IMR-90 (cell line): ENCODE measurements around the gene GNAO1. TPM values are rescaled to one million over a fixed set of nuclear protein-coding genes. Genes with fewer than 3 reads are reported as not detected.

Experiments
- ATAC-seq: fragments of 200-7000 bp; cut with Tn5 transposase; 2 replicates; pipeline ENCODE4 v1.9.1; 2020; ENCODE audit warnings: low read depth, mild to moderate bottlenecking, moderate library complexity
- BruUV-seq: library from RNA; stranded (reverse); fragments of 400-500 nt; replicated peaks from 2 replicates; lab custom pipeline; 2021; lab: Mats Ljungman, UMichigan
- CTCF ChIA-PET: fragments of 300-600 bp; formaldehyde crosslinking; extraction: SDS; loops from one replicate; lab custom pipeline; 2021; ENCODE audit warnings: antibody characterized with exemption; lab: Yijun Ruan, JAX
- POLR2A ChIA-PET: fragments of 300-600 bp; sonication (Branson Sonifier 250); formaldehyde crosslinking; loops from one replicate; lab custom pipeline; 2022; ENCODE audit warnings: antibody characterized with exemption; ENCODE audit not compliant: unreplicated experiment; lab: Charles Lee
- DNase-seq: peaks from one replicate; pipeline ENCODE4 v3.0.0; 2013
- H2AFZ ChIP-seq: replicated peaks from 2 replicates; pipeline ENCODE3; 2013; ENCODE audit warnings: low read length, mild to moderate bottlenecking; ENCODE audit not compliant: poor library complexity
- H2AK5ac ChIP-seq: 2 replicates; pipeline ENCODE4 v1.6.1; 2013; ENCODE audit warnings: low read depth, low read length, inconsistent platforms
- H2AK9ac ChIP-seq: replicated peaks from 2 replicates; pipeline ENCODE3; 2013; ENCODE audit warnings: mild to moderate bottlenecking, low read depth, low read length, moderate library complexity; ENCODE audit not compliant: poor library complexity
- H2BK120ac ChIP-seq: 2 replicates; pipeline ENCODE4 v1.6.1; 2013; ENCODE audit warnings: low read depth, low read length, inconsistent platforms
- H2BK15ac ChIP-seq: 3 replicates; pipeline ENCODE4 v1.6.1; 2013; ENCODE audit warnings: low read depth, low read length, inconsistent platforms
- H2BK20ac ChIP-seq: 2 replicates; pipeline ENCODE4 v1.6.1; 2013; ENCODE audit warnings: low read depth, mild to moderate bottlenecking, inconsistent platforms, low read length, moderate library complexity
- H2BK5ac ChIP-seq: 2 replicates; pipeline ENCODE4 v1.6.1; 2013; ENCODE audit warnings: mild to moderate bottlenecking, low read depth, low read length, inconsistent platforms; ENCODE audit not compliant: poor library complexity, severe bottlenecking
- H3K14ac ChIP-seq: replicated peaks from 2 replicates; pipeline ENCODE4 v1.6.1; 2013; ENCODE audit warnings: low read depth, low read length, inconsistent platforms
- H3K18ac ChIP-seq: 2 replicates; pipeline ENCODE4 v1.6.1; 2013; ENCODE audit warnings: low read depth, low read length, control low read depth
- H3K23ac ChIP-seq: 2 replicates; pipeline ENCODE4 v1.6.1; 2013; ENCODE audit warnings: low read depth, low read length, inconsistent platforms
- H3K27ac ChIP-seq: 2 replicates; pipeline ENCODE4 v1.5.1; 2013; ENCODE audit warnings: mild to moderate bottlenecking, control low read depth, low read length; ENCODE audit not compliant: insufficient read depth
- H3K27me3 ChIP-seq: 2 replicates; pipeline ENCODE4 v1.6.1; 2013; ENCODE audit warnings: low read length; ENCODE audit not compliant: control insufficient read depth, insufficient read depth
- H3K36me3 ChIP-seq: 2 replicates; pipeline ENCODE4 v1.6.1; 2013; ENCODE audit warnings: low read length, mixed read lengths; ENCODE audit not compliant: control insufficient read depth, insufficient read depth
- H3K4ac ChIP-seq: 2 replicates; pipeline ENCODE4 v1.6.1; 2013; ENCODE audit warnings: low read depth, low read length, inconsistent platforms
- H3K4me1 ChIP-seq: 2 replicates; pipeline ENCODE4 v1.6.1; 2013; ENCODE audit warnings: low read length, mixed read lengths; ENCODE audit not compliant: control insufficient read depth, insufficient read depth
- H3K4me2 ChIP-seq: 2 replicates; pipeline ENCODE4 v1.6.1; 2013; ENCODE audit warnings: low read depth, mild to moderate bottlenecking, control low read depth, low read length, moderate library complexity
- H3K4me3 ChIP-seq: 2 replicates; pipeline ENCODE4 v1.5.1; 2013; ENCODE audit warnings: low read depth, mild to moderate bottlenecking, control low read depth, low read length, moderate library complexity; ENCODE audit not compliant: insufficient read depth
- H3K56ac ChIP-seq: 2 replicates; pipeline ENCODE4 v1.6.1; 2013; ENCODE audit warnings: low read length, inconsistent platforms; ENCODE audit not compliant: insufficient read depth; ENCODE audit errors: extremely low read depth
- H3K79me1 ChIP-seq, 2 experiments: 2 replicates each; pipeline ENCODE4 v1.6.1; 2013; ENCODE audit warnings: low read length in 2 of 2, inconsistent platforms in 1 of 2, low read depth in 1 of 2
- H3K9ac ChIP-seq: 2 replicates; pipeline ENCODE4 v1.6.1; 2013; ENCODE audit warnings: low read depth, low read length, control low read depth
- H3K9me1 ChIP-seq: 2 replicates; pipeline ENCODE4 v1.6.1; 2013; ENCODE audit warnings: low read length, inconsistent platforms; ENCODE audit not compliant: insufficient read depth
- H3K9me3 ChIP-seq: 2 replicates; pipeline ENCODE4 v1.6.1; 2013; ENCODE audit warnings: low read length; ENCODE audit not compliant: control insufficient read depth, insufficient read depth
- H4K20me1 ChIP-seq: 2 replicates; pipeline ENCODE4 v1.6.1; 2013; ENCODE audit warnings: low read length, inconsistent platforms; ENCODE audit not compliant: insufficient read depth
- H4K5ac ChIP-seq: 2 replicates; pipeline ENCODE4 v1.6.1; 2013; ENCODE audit warnings: mild to moderate bottlenecking, low read depth, low read length, control low read depth
- H4K8ac ChIP-seq, 2 experiments: 2 replicates each; pipeline ENCODE4 v1.6.1; 2013; ENCODE audit warnings: low read depth in 2 of 2, low read length in 2 of 2, control low read depth in 1 of 2, inconsistent platforms in 1 of 2
- H4K91ac ChIP-seq: 2 replicates; pipeline ENCODE4 v1.6.1; 2013; ENCODE audit warnings: low read depth, low read length, inconsistent platforms; ENCODE audit not compliant: insufficient read depth
- BHLHE40 ChIP-seq: fragments of 150-350 bp; IDR thresholded peaks from 2 replicates; pipeline ENCODE4 v1.6.1; 2016; ENCODE audit warnings: mild to moderate bottlenecking, low read depth, low read length
- CEBPB ChIP-seq: IDR thresholded peaks from 2 replicates; pipeline ENCODE4 v1.6.1; 2012; ENCODE audit warnings: low read depth, low read length, improper control_type of control experiment
- CHD1 ChIP-seq: IDR thresholded peaks from 2 replicates; pipeline ENCODE4 v1.6.1; 2012; ENCODE audit warnings: low read depth, low read length, improper control_type of control experiment
- CTCF ChIP-seq: conservative IDR thresholded peaks from 2 replicates; pipeline ENCODE4 v1.5.1; 2012; ENCODE audit warnings: mild to moderate bottlenecking, low read depth, low read length, improper control_type of control experiment
- ELK1 ChIP-seq: fragments of 150-350 bp; IDR thresholded peaks from 2 replicates; pipeline ENCODE4 v1.6.1; 2016; ENCODE audit warnings: low read depth, mild to moderate bottlenecking, low read length, moderate library complexity, borderline replicate concordance
- FOS ChIP-seq: fragments of 150-350 bp; IDR thresholded peaks from 2 replicates; pipeline ENCODE4 v1.6.1; 2016; ENCODE audit warnings: low read depth, low read length
- MAFK ChIP-seq: IDR thresholded peaks from 2 replicates; pipeline ENCODE4 v1.6.1; 2012; ENCODE audit warnings: low read depth, low read length, improper control_type of control experiment
- MAZ ChIP-seq: IDR thresholded peaks from 2 replicates; pipeline ENCODE4 v1.6.1; 2012; ENCODE audit warnings: low read depth, mild to moderate bottlenecking, low read length, improper control_type of control experiment, moderate library complexity, borderline replicate concordance
- MXI1 ChIP-seq: IDR thresholded peaks from 2 replicates; pipeline ENCODE4 v1.6.1; 2012; ENCODE audit warnings: low read depth, mild to moderate bottlenecking, low read length, moderate library complexity, borderline replicate concordance
- NFE2L2 ChIP-seq: fragments of 150-350 bp; IDR thresholded peaks from 2 replicates; pipeline ENCODE4 v1.6.1; 2016; ENCODE audit warnings: low read depth, mild to moderate bottlenecking, low read length
- POLR2A ChIP-seq: IDR thresholded peaks from 2 replicates; pipeline ENCODE4 v1.6.1; 2012; ENCODE audit warnings: mild to moderate bottlenecking, low read depth, low read length
- RAD21 ChIP-seq: IDR thresholded peaks from 2 replicates; pipeline ENCODE4 v1.6.1; 2012; ENCODE audit warnings: low read length, improper control_type of control experiment
- RCOR1 ChIP-seq: IDR thresholded peaks from 2 replicates; pipeline ENCODE4 v1.6.1; 2012; ENCODE audit warnings: mild to moderate bottlenecking, low read length, improper control_type of control experiment; ENCODE audit not compliant: insufficient replicate concordance
- RFX5 ChIP-seq: IDR thresholded peaks from 2 replicates; pipeline ENCODE4 v1.8.0; 2012; ENCODE audit warnings: low read depth, mild to moderate bottlenecking, low read length, moderate library complexity
- SMC3 ChIP-seq: fragments of 150-350 bp; IDR thresholded peaks from 2 replicates; pipeline ENCODE4 v1.6.1; 2016; ENCODE audit warnings: low read depth, mild to moderate bottlenecking, antibody characterized with exemption, low read length, moderate library complexity
- USF2 ChIP-seq: fragments of 150-350 bp; IDR thresholded peaks from 2 replicates; pipeline ENCODE4 v1.6.1; 2017; ENCODE audit warnings: mild to moderate bottlenecking, antibody characterized with exemption, low read length, low read depth
- dilution Hi-C: fragments of 300-500 bp; cut with HindIII; formaldehyde crosslinking; loops from one replicate; pipeline ENCODE4 v1.14.3; 2018; ENCODE audit warnings: low sequenced_read_pairs; ENCODE audit not compliant: unreplicated experiment
- in situ Hi-C: fragments of 300-500 bp; cut with MboI; formaldehyde crosslinking; loops from 3 replicates; pipeline ENCODE4 v1.14.3; 2019; ENCODE audit warnings: low sequenced_read_pairs, inconsistent platforms, mixed read lengths
- intact Hi-C: fragments of 100-400 bp; cut with micrococcal nuclease; formaldehyde crosslinking; loops from 2 replicates; pipeline ENCODE4 v1.10.0; 2022
- polyA plus RNA-seq, 3 experiments: library from polyadenylated mRNA; depleted of rRNA; stranded (reverse); fragments of >200 nt; gene quantifications; 2 replicates each; pipeline ENCODE4 v1.2.3, GENCODE V29; 2012; ENCODE audit warnings: low replicate concordance in 1 of 3
- total RNA-seq: library from RNA; depleted of rRNA; stranded (reverse); fragments of >200 nt; gene quantifications from 2 replicates; pipeline ENCODE4 v1.2.3, GENCODE V29; 2012

GNAO1 gene
- total and polyA plus RNA-seq, 2 of the 4 experiments (the other 2 are of a cell fraction), result under 0.01 to 0.07 TPM

- Histone ChIP-seq H2BK15ac (no peak overlapping the region), H3K79me1 (no peaks in the 10 kb centered on the region), H3K27me3 (no peaks in the 10 kb centered on the region), H4K5ac (no peak overlapping the region), H3K36me3 (no peaks in the 10 kb centered on the region), H2AK5ac (no peak overlapping the region), H3K4ac (no peak overlapping the region), H2BK5ac (no peak overlapping the region), H3K4me2 (no peak overlapping the region), H3K14ac (no peak overlapping the region), H4K8ac (no peak overlapping the region), H4K91ac (no peak overlapping the region), H3K4me1 (no peaks in the 10 kb centered on the region), H3K18ac (no peak overlapping the region), H4K20me1 (no peaks in the 10 kb centered on the region), H3K9ac (no peak overlapping the region), H2AFZ (no peak overlapping the region), H2BK120ac (no peak overlapping the region), H2AK9ac (no peak overlapping the region), H2BK20ac (no peak overlapping the region), H3K4me3 (no peak overlapping the region), H3K9me3 (no peaks in the 10 kb centered on the region), H3K23ac (no peak overlapping the region), H3K56ac (no peak overlapping the region), H3K9me1 (no peaks in the 10 kb centered on the region), H3K27ac (no peak overlapping the region)
- no peak for DNase-seq
- CTCF ChIA-PET, result no interaction called here
- ATAC-seq, result no peak
- dilution Hi-C loops, result no loop called here
- in situ Hi-C loops, result no loop called here
- no peak for TF ChIP-seq NFE2L2
- TF ChIP-seq CTCF, result no peak
- no peak for TF ChIP-seq MAFK
- no peak for TF ChIP-seq BHLHE40
- TF ChIP-seq RCOR1, result no peak
- TF ChIP-seq FOS, result no peak
- no peak for TF ChIP-seq POLR2A
- no peak for TF ChIP-seq USF2
- no peak for TF ChIP-seq RFX5
- TF ChIP-seq ELK1, result no peak
- TF ChIP-seq MAZ, result no peak
- TF ChIP-seq CHD1, result no peak
- no peak for TF ChIP-seq CEBPB
- no peak for TF ChIP-seq MXI1
- no peak for TF ChIP-seq SMC3
- TF ChIP-seq RAD21, result no peak
- BruUV-seq, result no TSS peak
- POLR2A ChIA-PET, result no interaction called here
- intact Hi-C loops, result no loop called here
These were observed 26.7 kb upstream of the GNAO1 start for GRCh38 chr16:56164636-56165035.
